Upper lobe of left lung (tissue), 6 donors: ENCODE results near the gene FANCG. TPM values are rescaled to one million over a fixed set of nuclear protein-coding genes. Genes with fewer than 3 reads are reported as not detected.
A peak's percentile ranks its signal among the peaks of the same experiment; 100 is the strongest.

Source experiments
- ATAC-seq, 2 donors: fragments of 200-7000 bp; cut with Tn5 transposase; one replicate each; pipeline ENCODE4 v1.9.1; 2022; ENCODE audit warnings: mild to moderate bottlenecking in 2 of 2, moderate library complexity in 2 of 2; ENCODE audit not compliant: low FRiP score in 2 of 2
- DNase-seq, 2 donors: peaks; one replicate each; pipeline ENCODE4 v3.0.0-alpha.2; 2019 to 2020
- H3K27ac ChIP-seq, 4 donors: fragments of 200-600 bp; sonication (generic); one replicate each; pipeline ENCODE4 v1.5.1; 2016 to 2019
- H3K27me3 ChIP-seq, 4 donors: fragments of 200-600 bp; sonication (generic); one replicate each; pipeline ENCODE4 v1.5.1; 2017 to 2019
- H3K36me3 ChIP-seq, 4 donors: fragments of 200-600 bp; sonication (generic); one replicate each; pipeline ENCODE4 v1.5.1; 2016 to 2019
- H3K4me1 ChIP-seq, 4 donors: fragments of 200-600 bp; sonication (generic); one replicate each; pipeline ENCODE4 v1.5.1; 2018 to 2019
- H3K4me3 ChIP-seq, 4 donors: fragments of 200-600 bp; sonication (generic); one replicate each; pipeline ENCODE4 v1.5.1; 2017 to 2019; ENCODE audit warnings: mild to moderate bottlenecking in 2 of 4, moderate library complexity in 1 of 4
- H3K9me3 ChIP-seq, 4 donors: fragments of 200-600 bp; sonication (generic); one replicate each; pipeline ENCODE4 v1.5.1; 2018 to 2019
- CTCF ChIP-seq, 6 experiments: fragments of 450-650 bp in 4 of 6; fragments of 200-600 bp in 2 of 6; sonication (generic) in 2 of 6; IDR thresholded peaks; one replicate each; pipeline ENCODE4 v1.5.1; 2016 to 2019; ENCODE audit warnings: antibody characterized with exemption in 6 of 6
- EP300 ChIP-seq, 4 donors: sonication (generic); formaldehyde crosslinking; IDR thresholded peaks; one replicate each; pipeline ENCODE4 v1.5.1; 2017; ENCODE audit warnings: antibody characterized with exemption in 4 of 4, control low read depth in 2 of 4
- POLR2A ChIP-seq, 4 donors: fragments of 450-650 bp; IDR thresholded peaks; one replicate each; pipeline ENCODE4 v1.5.1; 2016 to 2017; ENCODE audit warnings: antibody characterized with exemption in 4 of 4, mild to moderate bottlenecking in 2 of 4
- POLR2AphosphoS5 ChIP-seq, 2 donors: sonication (generic); formaldehyde crosslinking; IDR thresholded peaks; one replicate each; pipeline ENCODE4 v1.5.1; 2017; ENCODE audit warnings: antibody characterized with exemption in 2 of 2
- WGBS, 2 donors: methylation state at CpG; one replicate each; pipeline ENCODE4 v1.1.5; 2017 to 2018; 5-methylcytosine and 5-hydroxymethylcytosine counted together
- total RNA-seq, 6 donors: library from RNA; depleted of rRNA in 4 of 6; stranded (reverse); fragments of >200 nt in 4 of 6; gene quantifications; one replicate each; pipeline versions ENCODE4 v1.1.0 to v1.2.1, GENCODE V29; 2016 to 2021
- donor health status: DM: no; HTN: no; CAD: no; lungs with moderate emphysema.
- donor health status: DM: no; HTN: yes; CAD: no; lungs with severe emphysema.

Gene FANCG
- total RNA-seq, 6 donors from 2014 or later: 4.7 to 61.8 (median 9.1) TPM

DNA sequence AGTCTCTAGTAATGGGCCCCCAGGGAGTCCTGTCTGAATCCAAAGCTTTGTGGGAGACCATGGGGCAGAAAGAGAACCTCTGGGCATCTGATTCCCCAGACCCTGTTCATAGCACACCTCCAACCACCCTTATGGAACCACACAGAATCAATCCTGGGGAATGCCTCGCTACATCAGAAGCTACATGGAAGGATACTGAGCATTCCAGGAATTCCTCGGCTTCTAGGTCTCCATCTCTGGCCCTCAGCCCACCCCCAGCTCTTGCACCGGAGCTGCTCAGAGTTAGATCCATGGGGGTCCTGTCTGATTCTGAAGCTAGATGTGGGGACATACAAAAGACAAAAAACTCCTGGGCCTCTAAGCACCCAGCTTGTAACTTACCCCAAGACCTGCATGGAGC is 35.7 kb downstream of the FANCG start:
- DNase-seq (no peak), ATAC-seq (no peak)
- Histone ChIP-seq H3K4me1 (no peaks in the 10 kb centered on the region), H3K27ac (no peak overlapping the region), H3K27me3 (no peaks in the 10 kb centered on the region), H3K4me3 (no peak overlapping the region), H3K9me3 (no peaks in the 10 kb centered on the region), H3K36me3 (peaks cover 0 to 54% (median 25%) of the 10 kb centered on the region in 4 donors)
- TF ChIP-seq POLR2A (IDR thresholded peaks at IDR 0.05): no peak
- no peak for TF ChIP-seq CTCF (IDR thresholded peaks at IDR 0.05)
- TF ChIP-seq EP300 (IDR thresholded peaks at IDR 0.05): no peak
- TF ChIP-seq POLR2AphosphoS5 (IDR thresholded peaks at IDR 0.05): no peak
- WGBS, 2 donors: 91 to 94% methylated on average over 3 of the region's 3 CpGs

DNA sequence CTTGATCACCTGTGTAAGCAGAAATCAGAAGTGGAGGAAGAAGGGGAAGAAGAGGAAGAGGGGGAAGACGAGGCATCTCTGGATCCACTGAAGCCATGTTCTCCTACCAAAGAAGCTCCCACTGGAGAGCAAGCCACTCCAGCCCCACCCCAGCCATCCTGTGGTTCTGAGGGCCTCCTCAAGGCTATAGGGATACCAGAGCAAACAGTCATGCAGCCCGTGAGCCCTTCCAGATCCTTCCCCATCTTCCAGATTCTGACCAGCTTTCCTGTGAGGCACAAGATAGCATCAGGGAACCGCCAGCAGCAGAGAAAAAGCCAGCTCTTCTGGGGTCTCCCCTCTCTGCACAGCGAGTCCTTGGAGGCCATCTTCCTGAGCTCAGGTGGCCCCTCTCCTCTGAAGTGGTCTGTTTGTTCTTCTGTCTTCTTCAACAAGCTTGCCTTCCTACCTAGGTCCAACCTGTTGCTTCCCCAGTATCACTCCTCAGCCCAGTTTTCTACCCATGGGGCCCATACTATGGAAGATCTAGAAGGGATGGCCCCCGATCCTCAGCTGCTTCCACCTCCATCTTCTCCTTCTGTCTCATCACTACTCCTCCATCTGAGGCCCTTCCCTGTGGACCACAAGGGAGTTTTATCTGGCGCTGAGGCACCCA is 36.7 kb downstream of the FANCG start:
- Histone ChIP-seq H3K4me3 (no peak overlapping the region), H3K36me3 (peaks cover 0 to 44% (median 21%) of the 10 kb centered on the region in 4 donors), H3K4me1 (no peaks in the 10 kb centered on the region), H3K9me3 (no peaks in the 10 kb centered on the region), H3K27me3 (no peaks in the 10 kb centered on the region), H3K27ac (no peak overlapping the region)
- DNase-seq (no peak), ATAC-seq (no peak)
- WGBS, 2 donors: 93 to 95% methylated on average over 6 of the region's 6 CpGs
- TF ChIP-seq CTCF (IDR thresholded peaks at IDR 0.05): no peak

DNA sequence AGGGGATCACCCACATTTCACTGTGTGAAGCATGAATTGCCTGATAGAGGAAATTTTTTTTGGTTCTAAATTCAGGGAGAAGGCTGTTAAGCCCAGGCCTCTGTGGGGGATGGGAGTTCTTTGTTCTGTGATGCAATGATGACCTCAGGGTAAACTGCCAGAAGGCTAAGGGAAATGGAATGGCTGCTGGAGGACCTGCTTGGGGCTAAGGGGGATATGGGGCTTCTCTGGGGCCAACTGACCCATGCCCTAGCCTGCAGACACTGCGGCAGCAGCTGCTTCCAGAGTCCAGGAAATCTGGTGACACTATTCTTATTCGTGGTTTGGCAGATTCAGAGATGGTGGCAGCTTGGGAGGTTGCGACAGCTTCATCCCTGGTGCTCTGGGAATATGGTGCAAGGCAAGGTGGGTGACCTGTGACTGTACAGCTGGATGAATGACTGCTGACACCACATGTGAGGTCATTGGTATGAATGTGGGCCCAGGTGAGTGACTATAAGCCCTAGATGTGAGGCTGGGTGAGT is 37.6 kb downstream of the FANCG start:
- Histone ChIP-seq H3K4me3 (no peak overlapping the region), H3K27me3 (no peaks in the 10 kb centered on the region), H3K4me1 (no peaks in the 10 kb centered on the region), H3K36me3 (peaks cover 0 to 39% (median 18%) of the 10 kb centered on the region in 4 donors), H3K9me3 (no peaks in the 10 kb centered on the region), H3K27ac (no peak overlapping the region)
- DNase-seq (no peak), ATAC-seq (no peak)
- no peak for TF ChIP-seq EP300 (IDR thresholded peaks at IDR 0.05)
- TF ChIP-seq POLR2AphosphoS5 (IDR thresholded peaks at IDR 0.05): no peak
- no peak for TF ChIP-seq POLR2A (IDR thresholded peaks at IDR 0.05)
- TF ChIP-seq CTCF (IDR thresholded peaks at IDR 0.05): no peak
- WGBS, 2 donors: 71 to 77% methylated on average over 3 of the region's 3 CpGs

DNA sequence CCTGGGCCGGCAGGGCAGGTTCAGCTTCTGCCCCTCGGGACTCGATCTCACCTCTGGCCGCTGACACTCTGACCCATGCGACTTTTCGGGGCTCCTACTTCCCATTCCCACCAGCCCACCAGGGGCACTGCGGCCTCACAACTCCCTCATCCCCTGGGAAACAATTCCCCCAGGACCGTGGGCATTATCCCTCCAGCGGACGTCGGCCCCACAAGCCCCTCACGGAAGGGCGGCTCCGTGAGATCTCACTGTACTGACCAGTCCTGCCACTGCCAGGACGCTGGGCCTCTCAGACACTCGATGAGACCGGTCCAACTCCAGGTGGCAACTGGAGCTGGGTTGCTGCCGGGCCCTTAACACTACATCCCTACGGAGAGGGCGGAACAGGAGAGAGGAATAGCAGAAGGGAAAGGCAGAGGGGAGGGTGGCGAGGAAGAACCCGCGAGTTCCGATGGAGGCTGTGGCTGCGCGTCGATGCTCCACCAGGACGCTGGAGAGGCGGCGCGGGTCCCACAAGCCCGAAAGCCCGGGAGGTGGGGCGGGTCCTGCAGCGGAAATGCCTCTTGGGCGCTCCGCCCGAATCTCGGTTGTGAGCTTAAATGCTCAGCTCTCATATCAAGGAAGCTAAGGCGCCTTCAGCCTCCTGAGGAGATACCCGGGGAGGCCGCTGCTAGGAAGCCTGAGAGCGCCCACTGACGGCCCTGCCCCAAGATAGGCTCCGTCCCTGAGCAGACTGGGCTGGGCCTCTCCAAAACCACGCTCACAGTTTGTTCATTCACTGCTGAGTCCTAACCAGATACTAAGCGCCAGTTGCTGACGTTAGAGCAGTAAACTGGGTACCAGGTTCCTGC is 43.7 kb downstream of the FANCG start:
- Histone ChIP-seq H3K27ac (peak overlapping the region in 3 of 4 donors; percentile 31 to 56 (median 50)), H3K36me3 (peaks cover 0 to 8% (median 1%) of the 10 kb centered on the region in 4 donors), H3K4me1 (peaks cover 4 to 14% (median 5%) of the 10 kb centered on the region in 4 donors), H3K9me3 (no peaks in the 10 kb centered on the region), H3K27me3 (no peaks in the 10 kb centered on the region), H3K4me3 (peak overlapping the region in 3 of 4 donors; percentile 22 to 46 (median 39))
- ATAC-seq (peak; percentile 78), DNase-seq (peak; percentile 65 to 86)
- WGBS, 2 donors: 28 to 45% methylated on average over 31 to 43 of the region's 48 CpGs
- TF ChIP-seq CTCF (IDR thresholded peaks at IDR 0.05): no peak
- TF ChIP-seq POLR2A (IDR thresholded peaks at IDR 0.05): no peak
- TF ChIP-seq EP300 (IDR thresholded peaks at IDR 0.05): no peak
- TF ChIP-seq POLR2AphosphoS5 (IDR thresholded peaks at IDR 0.05): no peak
